Liver (tissue), 3 donors: ENCODE results near the gene C1orf52.

ENCODE experiments used
- RAD21 ChIP-seq, 2 donors: IDR thresholded peaks; 2 replicates each; pipeline ENCODE4 v1.6.1; 2016; ENCODE audit warnings: antibody characterized with exemption in 2 of 2, mild to moderate bottlenecking in 2 of 2
- TAF1 ChIP-seq: conservative IDR thresholded peaks from 2 replicates; pipeline ENCODE4 v1.6.1; 2016; ENCODE audit warnings: antibody characterized with exemption, mild to moderate bottlenecking
- TF ChIP-seq, protein P1 (sequence below): fragments of 150-350 bp; IDR thresholded peaks from 2 replicates; pipeline ENCODE4 v1.5.1; 2017; ENCODE audit warnings: improper control_type of control experiment, low read depth, low read length; ENCODE audit not compliant: missing input control
- donor health status: healthy.
- donor health status: healthy.

DNA sequence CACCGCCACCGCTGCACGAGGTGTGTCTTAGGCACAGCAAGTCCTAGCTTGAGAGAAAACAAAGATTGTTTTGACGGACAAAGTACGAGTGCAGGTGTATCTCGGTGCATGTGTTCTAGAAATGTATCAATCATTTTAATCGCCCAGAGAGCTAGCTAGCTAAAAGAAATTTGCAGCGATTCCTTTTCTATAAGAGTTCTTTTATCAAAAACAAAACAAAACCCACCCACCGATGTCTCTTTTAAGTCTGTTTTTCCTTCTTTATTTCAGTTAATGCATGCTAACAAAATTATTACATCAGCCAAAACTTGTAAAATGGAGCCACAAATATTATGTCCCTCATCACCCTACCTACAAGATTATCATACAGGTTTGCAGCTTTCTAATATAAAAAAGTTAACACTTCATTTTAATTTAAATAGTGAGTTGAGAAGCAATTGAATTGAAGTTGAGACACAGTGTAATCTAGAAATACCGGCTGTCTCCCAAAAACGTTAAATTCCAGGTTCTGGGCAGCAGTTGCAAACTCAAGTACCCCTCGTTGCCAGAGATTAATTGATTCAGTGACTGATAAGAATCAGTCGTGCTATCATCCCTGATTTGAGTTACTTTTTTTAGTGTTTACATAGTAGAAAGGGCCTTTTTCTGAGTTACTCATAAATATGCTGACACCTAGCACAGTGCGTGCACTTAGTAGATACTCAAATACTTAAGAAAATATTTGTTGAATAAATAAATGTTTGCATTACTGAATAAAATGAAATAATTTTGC is 57.2 kb downstream of the C1orf52 start:
- TF ChIP-seq, protein P1, sequence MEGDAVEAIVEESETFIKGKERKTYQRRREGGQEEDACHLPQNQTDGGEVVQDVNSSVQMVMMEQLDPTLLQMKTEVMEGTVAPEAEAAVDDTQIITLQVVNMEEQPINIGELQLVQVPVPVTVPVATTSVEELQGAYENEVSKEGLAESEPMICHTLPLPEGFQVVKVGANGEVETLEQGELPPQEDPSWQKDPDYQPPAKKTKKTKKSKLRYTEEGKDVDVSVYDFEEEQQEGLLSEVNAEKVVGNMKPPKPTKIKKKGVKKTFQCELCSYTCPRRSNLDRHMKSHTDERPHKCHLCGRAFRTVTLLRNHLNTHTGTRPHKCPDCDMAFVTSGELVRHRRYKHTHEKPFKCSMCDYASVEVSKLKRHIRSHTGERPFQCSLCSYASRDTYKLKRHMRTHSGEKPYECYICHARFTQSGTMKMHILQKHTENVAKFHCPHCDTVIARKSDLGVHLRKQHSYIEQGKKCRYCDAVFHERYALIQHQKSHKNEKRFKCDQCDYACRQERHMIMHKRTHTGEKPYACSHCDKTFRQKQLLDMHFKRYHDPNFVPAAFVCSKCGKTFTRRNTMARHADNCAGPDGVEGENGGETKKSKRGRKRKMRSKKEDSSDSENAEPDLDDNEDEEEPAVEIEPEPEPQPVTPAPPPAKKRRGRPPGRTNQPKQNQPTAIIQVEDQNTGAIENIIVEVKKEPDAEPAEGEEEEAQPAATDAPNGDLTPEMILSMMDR = no peak
- no peak for TF ChIP-seq RAD21 (IDR thresholded peaks at IDR 0.05)
- no peak for TF ChIP-seq TAF1
